K562 (cell line): ENCODE results near the gene CORT.

ENCODE experiments used
- EWSR1 ChIP-seq: fragments of 450-650 bp; IDR thresholded peaks from 2 replicates; pipeline ENCODE4 v1.6.1; 2018; ENCODE audit warnings: borderline replicate concordance, mild to moderate bottlenecking, low read depth, moderate library complexity; ENCODE audit not compliant: partially characterized antibody
- EZH2 ChIP-seq: IDR thresholded peaks from 2 replicates; pipeline ENCODE4 v1.6.1; 2012; ENCODE audit warnings: low read depth, mild to moderate bottlenecking, inconsistent platforms, low read length, borderline replicate concordance
- NBN ChIP-seq: fragments of 450-650 bp; IDR thresholded peaks from 2 replicates; pipeline ENCODE4 v1.6.1; 2016; ENCODE audit warnings: low read depth, mild to moderate bottlenecking
- NR3C1 ChIP-seq: sonication (generic); formaldehyde crosslinking; IDR thresholded peaks from 2 replicates; pipeline ENCODE4 v1.8.1; 2022; ENCODE audit warnings: missing genetic modification reagents
- PBX2 ChIP-seq, 2 experiments: IDR thresholded peaks in 1 of 2; conservative IDR thresholded peaks in 1 of 2; 2 replicates each; pipeline ENCODE4 v1.6.1; 2016; ENCODE audit warnings: low read depth in 2 of 2, mild to moderate bottlenecking in 1 of 2, missing compliant biosample characterization in 1 of 2, missing genetic modification characterization in 1 of 2, moderate library complexity in 1 of 2
- PRMT5 ChIP-seq: sonication (generic); formaldehyde crosslinking; IDR thresholded peaks from 2 replicates; pipeline ENCODE4 v1.5.0; 2020; ENCODE audit warnings: missing genetic modification reagents
- SPI1 ChIP-seq: IDR thresholded peaks from 2 replicates; pipeline ENCODE4 v1.6.1; 2011; ENCODE audit warnings: low read depth, low read length, control low read depth, borderline replicate concordance
- U2AF1 ChIP-seq: fragments of 200-400 bp; formaldehyde crosslinking; optimal IDR thresholded peaks from 2 replicates; pipeline ENCODE3; 2017; ENCODE audit warnings: mild to moderate bottlenecking, low read depth, low read length, moderate library complexity
- ZHX1 ChIP-seq: fragments of 150-350 bp; conservative IDR thresholded peaks from 2 replicates; pipeline ENCODE4 v1.6.1; 2014; ENCODE audit warnings: low read length
- ZKSCAN8 ChIP-seq: fragments of 200-800 bp; sonication (Bioruptor generic); IDR thresholded peaks from 2 replicates; pipeline ENCODE4 v1.6.1; 2016; ENCODE audit warnings: missing genetic modification characterization, missing compliant biosample characterization
- ZNF23 ChIP-seq: fragments of 250-450 bp; sonication (Bioruptor Pico); IDR thresholded peaks from 2 replicates; pipeline ENCODE4 v1.4.0; 2020; ENCODE audit warnings: mild to moderate bottlenecking
- ZNF384 ChIP-seq: IDR thresholded peaks from 2 replicates; pipeline ENCODE4 v1.6.1; 2012; ENCODE audit warnings: low read depth, low read length, improper control_type of control experiment
- ZNF639 ChIP-seq, 2 experiments: fragments of 200-800 bp in 1 of 2; sonication (Bioruptor generic) in 1 of 2; sonication (generic) in 1 of 2; formaldehyde crosslinking in 1 of 2; IDR thresholded peaks in 1 of 2; conservative IDR thresholded peaks in 1 of 2; 2 replicates each; pipeline versions ENCODE4 v1.5.0 to v1.6.1; 2016 to 2020; ENCODE audit warnings: missing compliant biosample characterization in 1 of 2, missing genetic modification characterization in 1 of 2, missing genetic modification reagents in 1 of 2
- ZNF76 ChIP-seq: fragments of 250-450 bp; sonication (Bioruptor Pico); IDR thresholded peaks from 2 replicates; pipeline ENCODE4 v1.4.0; 2020; ENCODE audit warnings: mild to moderate bottlenecking, moderate library complexity, borderline replicate concordance

- TF ChIP-seq SPI1 (no peak), U2AF1 (no peak), EZH2 (no peak), NR3C1 (CRISPR knock-in tag) (no peak), EWSR1 (no peak), ZKSCAN8 (CRISPR knock-in tag) (no peak), NBN (no peak), ZNF23 (CRISPR knock-in tag) (no peak), ZHX1 (no peak), PBX2 (CRISPR knock-in tag; IDR thresholded peaks at IDR 0.05; ENCODE audit: low read depth) (no peak), PBX2 (tag; conservative IDR thresholded peaks at IDR 0.05; ENCODE audit: low read depth) (no peak), PRMT5 (CRISPR knock-in tag) (no peak), ZNF639 (CRISPR knock-in tag; conservative IDR thresholded peaks at IDR 0.05 in 1 of 2, IDR thresholded peaks at IDR 0.05 in 1 of 2) (no peak), ZNF384 (no peak), ZNF76 (no peak)
Measured at GRCh38 chr1:10446790-10447422, 2.9 kb upstream of the CORT start.
